Ishikawa (cell line): Measurements from ENCODE around the gene ATG2B.

ENCODE experiments used
- FOXM1 ChIP-seq: IDR thresholded peaks from 2 replicates; pipeline ENCODE4 v1.6.1; 2012; ENCODE audit warnings: low read depth, borderline replicate concordance
- RAD21 ChIP-seq: IDR thresholded peaks from 2 replicates; pipeline ENCODE4 v1.6.1; 2012; ENCODE audit warnings: low read depth
- REST ChIP-seq: IDR thresholded peaks from 2 replicates; pipeline ENCODE4 v1.6.1; 2012; ENCODE audit warnings: low read depth, mild to moderate bottlenecking
- TAF1 ChIP-seq: IDR thresholded peaks from 2 replicates; pipeline ENCODE4 v1.6.1; 2012; ENCODE audit warnings: low read depth, mild to moderate bottlenecking
- TEAD4 ChIP-seq: IDR thresholded peaks from 2 replicates; pipeline ENCODE4 v1.6.1; 2012
- USF1 ChIP-seq: IDR thresholded peaks from 2 replicates; pipeline ENCODE4 v1.6.1; 2012
- YY1 ChIP-seq: IDR thresholded peaks from 2 replicates; pipeline ENCODE4 v1.6.1; 2012; ENCODE audit warnings: low read depth

GRCh38 chr14:96265383-96266095 lies 97.6 kb downstream of the ATG2B start:
- TF ChIP-seq REST (no peak), FOXM1 (no peak), RAD21 (no peak), TAF1 (no peak), TEAD4 (no peak), YY1 (no peak), USF1 (no peak)
